ENCODE data around the gene ADIPOR2.
A peak's percentile ranks its signal among the peaks of the same experiment; 100 is the strongest.

ADIPOR2 gene

GRCh38 chr12:1791104-1791841, 100.4 kb downstream of the ADIPOR2 start:
- TF ChIP-seq MYC (IDR thresholded peaks at IDR 0.05; ENCODE audit: low read depth, low read length) (peak; percentile 60), CTCF (IDR thresholded peaks at IDR 0.05; ENCODE audit: low read depth, low read length) (peak; percentile 72), POLR2A (IDR thresholded peaks at IDR 0.05; ENCODE audit: extremely low read depth, insufficient read length) (no peak), MAX (IDR thresholded peaks at IDR 0.05; ENCODE audit: low read depth, low read length) (peak; percentile 49)
- no peak overlapping the region for H3K4me3 ChIP-seq (ENCODE audit: low read depth, low read length)
- peak; percentile 81 for DNase-seq (ENCODE audit: low read depth)

DNA sequence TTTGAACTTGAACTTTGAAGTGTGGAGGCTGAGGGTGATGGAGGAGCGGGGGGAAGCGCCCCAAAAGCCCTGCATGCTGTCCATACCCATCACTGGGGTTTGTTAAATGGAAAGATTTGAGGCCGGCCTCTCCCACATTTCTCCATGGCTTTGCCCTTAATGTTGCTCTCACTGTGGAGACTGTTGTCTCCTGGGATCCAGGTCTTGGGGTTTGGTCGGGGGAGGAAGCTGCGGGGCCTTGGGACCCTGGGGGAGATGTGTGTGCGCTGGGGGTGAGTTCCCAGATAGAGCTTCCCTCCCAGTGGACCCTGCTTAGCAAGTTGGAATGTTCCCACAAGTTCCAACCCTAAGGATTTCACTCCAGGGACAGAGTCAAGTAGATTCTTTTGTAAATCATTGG, 101.5 kb downstream of the ADIPOR2 start:
- TF ChIP-seq MAX (IDR thresholded peaks at IDR 0.05; ENCODE audit: low read depth, low read length) (no peak), CTCF (IDR thresholded peaks at IDR 0.05; ENCODE audit: low read depth, low read length) (no peak), MYC (IDR thresholded peaks at IDR 0.05; ENCODE audit: low read depth, low read length) (no peak), POLR2A (IDR thresholded peaks at IDR 0.05; ENCODE audit: extremely low read depth, insufficient read length) (peak; percentile 12)
- DNase-seq (ENCODE audit: low read depth), result no peak
- H3K4me3 ChIP-seq (ENCODE audit: low read depth, low read length), result no peak overlapping the region

DNA sequence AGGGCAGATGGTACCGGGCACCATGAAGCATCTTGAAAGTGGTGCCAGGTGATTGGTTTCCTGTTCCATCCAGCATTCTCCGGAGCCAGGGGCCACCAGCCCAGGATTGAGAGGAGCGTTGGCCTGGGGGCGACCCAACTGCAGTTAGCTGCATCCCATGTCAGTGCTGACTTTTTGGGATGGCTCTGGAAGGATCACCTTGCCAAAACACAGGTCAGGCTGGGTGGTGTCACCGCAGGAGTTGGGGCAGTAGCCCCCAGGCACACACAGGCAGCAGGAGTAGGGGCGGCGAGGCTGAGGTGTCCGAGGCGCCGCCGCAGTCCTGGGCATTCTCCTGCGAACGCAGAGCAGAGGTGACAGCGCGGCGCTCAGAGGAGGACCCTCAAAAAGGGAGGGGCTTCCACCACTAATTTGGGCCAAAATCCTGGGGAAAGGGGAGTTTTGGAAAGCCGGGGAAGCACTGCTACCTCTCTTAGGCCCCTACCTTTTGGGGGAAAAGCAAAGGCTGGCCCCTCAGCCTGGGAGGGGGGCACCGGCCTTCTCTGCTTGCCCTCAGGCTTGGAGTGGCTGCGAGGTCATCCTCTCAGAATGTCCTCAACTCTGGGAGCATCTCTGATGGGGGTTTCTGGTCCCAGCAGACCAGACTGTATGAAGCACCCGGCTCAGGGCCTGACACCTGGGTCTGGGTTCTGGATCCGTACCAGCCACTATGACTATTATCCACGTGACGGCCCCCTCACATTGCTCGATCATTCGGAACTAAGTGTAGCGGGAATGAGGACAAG, 102.7 kb downstream of the ADIPOR2 start:
- TF ChIP-seq CTCF (IDR thresholded peaks at IDR 0.05; ENCODE audit: low read depth, low read length), result no peak
- TF ChIP-seq MAX (IDR thresholded peaks at IDR 0.05; ENCODE audit: low read depth, low read length), result no peak
- TF ChIP-seq MYC (IDR thresholded peaks at IDR 0.05; ENCODE audit: low read depth, low read length), result no peak
- no peak for TF ChIP-seq POLR2A (IDR thresholded peaks at IDR 0.05; ENCODE audit: extremely low read depth, insufficient read length)
- no peak overlapping the region for H3K4me3 ChIP-seq (ENCODE audit: low read depth, low read length)
- DNase-seq (ENCODE audit: low read depth), result no peak

DNA sequence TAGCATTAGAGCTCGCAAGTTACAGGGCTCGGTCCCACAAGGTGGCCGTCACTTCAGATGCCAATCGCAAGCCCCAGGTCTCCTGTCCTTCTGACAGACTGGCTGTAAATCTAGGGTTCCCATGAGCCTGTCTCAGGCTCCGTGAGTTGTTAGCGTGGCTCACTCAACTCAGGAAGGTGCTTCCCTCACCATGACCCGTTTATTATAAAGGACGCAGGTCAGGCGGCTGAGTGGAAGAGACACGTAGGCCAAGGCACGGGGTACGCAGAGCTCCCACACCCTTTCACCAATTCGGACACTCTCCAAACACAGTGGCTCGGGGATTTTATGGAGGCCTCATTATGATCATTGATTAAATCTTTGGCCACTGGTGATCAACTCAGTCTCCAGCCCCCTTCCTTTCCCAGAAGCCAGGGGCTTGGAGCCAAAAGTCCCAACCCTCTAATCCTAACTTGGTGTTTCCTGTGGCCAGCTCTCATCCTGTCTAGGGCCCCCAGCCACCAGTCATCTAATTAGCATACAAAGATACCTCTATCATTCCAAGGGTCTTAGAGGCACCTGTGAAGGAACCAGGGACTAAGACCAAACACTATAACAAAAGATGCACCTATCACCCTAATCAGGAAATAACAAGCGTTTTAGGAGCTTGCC, 103.7 kb downstream of the ADIPOR2 start:
- TF ChIP-seq CTCF (IDR thresholded peaks at IDR 0.05; ENCODE audit: low read depth, low read length), result no peak
- TF ChIP-seq MAX (IDR thresholded peaks at IDR 0.05; ENCODE audit: low read depth, low read length), result no peak
- TF ChIP-seq MYC (IDR thresholded peaks at IDR 0.05; ENCODE audit: low read depth, low read length), result no peak
- no peak for TF ChIP-seq POLR2A (IDR thresholded peaks at IDR 0.05; ENCODE audit: extremely low read depth, insufficient read length)
- no peak for DNase-seq (ENCODE audit: low read depth)
- H3K4me3 ChIP-seq (ENCODE audit: low read depth, low read length), result no peak overlapping the region

DNA sequence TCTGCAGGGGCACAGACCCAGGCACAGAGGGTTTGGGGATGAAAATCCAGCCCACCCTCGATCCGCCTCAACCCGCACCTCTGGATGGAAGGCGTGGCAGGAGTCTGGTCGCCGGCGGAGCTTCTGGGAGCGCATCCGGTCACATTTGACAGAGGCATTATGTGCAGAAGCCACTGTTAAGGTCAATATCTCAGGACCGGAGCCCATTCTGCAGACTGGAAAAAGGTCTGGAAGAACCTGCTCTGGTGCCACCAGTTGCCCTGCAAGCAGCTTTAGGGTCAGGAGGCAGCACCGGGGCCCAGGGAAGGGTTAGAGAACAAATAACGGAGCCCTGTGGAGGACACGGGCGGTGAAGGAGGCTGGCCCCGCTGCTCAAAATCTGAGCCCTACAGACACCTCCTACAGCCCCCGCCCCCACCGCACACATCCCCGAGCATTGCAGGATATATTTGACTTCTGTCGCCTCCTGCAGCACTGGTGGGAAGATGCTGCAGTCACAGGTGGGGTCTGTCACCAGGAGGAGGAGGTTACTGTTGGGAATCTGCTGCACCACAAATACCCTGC, 104.4 kb downstream of the ADIPOR2 start:
- no peak overlapping the region for H3K4me3 ChIP-seq (ENCODE audit: low read depth, low read length)
- no peak for DNase-seq (ENCODE audit: low read depth)
- TF ChIP-seq MYC (IDR thresholded peaks at IDR 0.05; ENCODE audit: low read depth, low read length) (no peak), POLR2A (IDR thresholded peaks at IDR 0.05; ENCODE audit: extremely low read depth, insufficient read length) (no peak), MAX (IDR thresholded peaks at IDR 0.05; ENCODE audit: low read depth, low read length) (no peak), CTCF (IDR thresholded peaks at IDR 0.05; ENCODE audit: low read depth, low read length) (no peak)
